Measurements from ENCODE around the gene ALG12. TPM values are rescaled to one million over a fixed set of nuclear protein-coding genes. Genes with fewer than 3 reads are reported as not detected.
"Not testable (repeated sequence)": the region's sequence is repeated elsewhere in the genome, so short reads cannot be mapped to it uniquely, and the experiment has no call there.

ALG12 gene
- total RNA-seq, 1 experiment from 2014 or later: 25.4 TPM

DNA sequence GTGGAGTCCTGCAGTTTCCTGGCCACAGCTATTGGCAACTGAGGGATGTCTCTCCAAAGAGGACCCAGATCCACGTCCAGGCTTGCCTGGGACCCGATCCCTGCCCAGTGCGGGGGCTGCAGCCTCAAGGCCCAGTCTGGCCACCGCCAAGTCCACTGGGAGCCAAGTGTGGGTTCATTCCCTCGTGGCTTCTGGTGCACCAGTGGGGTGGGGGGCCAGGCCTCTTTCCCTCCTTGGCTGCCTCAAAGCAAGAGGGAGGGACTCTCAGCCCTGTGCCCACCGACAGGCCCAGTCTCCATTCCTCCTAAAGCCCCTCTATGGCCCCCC is 29.0 kb upstream of the ALG12 start:
- DNase-seq: no peak
- H3K27me3 Mint-ChIP-seq (ENCODE audit: unreplicated experiment): no peaks in the 10 kb centered on the region
- no peak for TF ChIP-seq CTCF (IDR thresholded peaks at IDR 0.05; ENCODE audit: unreplicated experiment)
- H3K27ac Mint-ChIP-seq (ENCODE audit: unreplicated experiment): no peak overlapping the region
- no peaks in the 10 kb centered on the region for H3K9me3 Mint-ChIP-seq (ENCODE audit: low read depth, unreplicated experiment)
- H3K4me1 Mint-ChIP-seq (ENCODE audit: low read depth, unreplicated experiment): peaks cover 11% of the 10 kb centered on the region
- peaks cover 50% of the 10 kb centered on the region for H3K36me3 Mint-ChIP-seq (ENCODE audit: insufficient read depth, unreplicated experiment)
- CTCF ChIA-PET: interaction anchor here (0.6 to 1.1 kb wide), 4 partner anchors 11 to 221 kb away, joined by 3 to 11 read pairs (median 3); no protein-coding TSS in a partner anchor
- no peak overlapping the region for H3K4me3 Mint-ChIP-seq (ENCODE audit: low read depth, unreplicated experiment)
- no TSS peak for BruUV-seq (replicated peaks)
- intact Hi-C loops (cut with micrococcal nuclease; ENCODE audit: unreplicated experiment): no loop called here

GRCh38 chr22:49946612-49947295 is 28.5 kb upstream of the ALG12 start:
- CTCF ChIA-PET: interaction anchor here (0.5 to 1.1 kb wide), 5 partner anchors 11 to 220 kb away, joined by 3 to 11 read pairs (median 3); no protein-coding TSS in a partner anchor
- no peak overlapping the region for H3K4me3 Mint-ChIP-seq (ENCODE audit: low read depth, unreplicated experiment)

DNA sequence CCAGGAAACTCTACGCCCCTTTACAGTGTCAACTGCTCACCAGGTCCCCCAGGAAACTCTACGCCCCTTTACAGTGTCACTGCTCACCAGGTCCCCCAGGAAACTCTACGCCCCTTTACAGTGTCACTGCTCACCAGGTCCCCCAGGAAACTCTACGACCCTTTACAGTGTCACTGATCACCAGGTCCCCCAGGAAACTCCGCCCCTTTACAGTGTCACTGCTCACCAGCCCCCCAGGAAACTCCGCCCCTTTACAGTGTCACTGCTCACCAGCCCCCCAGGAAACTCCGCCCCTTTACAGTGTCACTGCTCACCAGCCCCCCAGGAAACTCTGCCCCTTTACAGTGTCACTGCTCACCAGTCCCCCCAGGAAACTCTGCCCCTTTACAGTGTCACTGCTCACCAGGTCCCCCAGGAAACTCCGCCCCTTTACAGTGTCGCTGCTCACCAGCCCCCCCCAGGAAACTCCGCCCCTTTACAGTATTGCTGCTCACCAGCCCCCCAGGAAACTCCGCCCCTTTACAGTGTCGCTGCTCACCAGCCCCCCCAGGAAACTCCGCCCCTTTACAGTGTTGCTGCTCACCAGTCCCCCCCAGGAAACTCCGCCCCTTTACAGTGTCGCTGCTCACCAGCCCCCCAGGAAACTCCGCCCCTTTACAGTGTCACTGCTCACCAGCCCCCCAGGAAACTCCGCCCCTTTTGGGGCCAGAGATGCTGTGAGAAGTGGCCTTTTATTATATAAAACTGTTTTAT is 27.0 kb upstream of the ALG12 start:
- BruUV-seq (replicated peaks); H3K9me3 Mint-ChIP-seq (ENCODE audit: low read depth, unreplicated experiment); CTCF ChIA-PET; H3K27me3 Mint-ChIP-seq (ENCODE audit: unreplicated experiment); DNase-seq; H3K4me1 Mint-ChIP-seq (ENCODE audit: low read depth, unreplicated experiment); H3K4me3 Mint-ChIP-seq (ENCODE audit: low read depth, unreplicated experiment); intact Hi-C loops (cut with micrococcal nuclease; ENCODE audit: unreplicated experiment): not testable (repeated sequence)
- Mint-ChIP-seq H3K36me3 (ENCODE audit: insufficient read depth, unreplicated experiment) (peaks cover 30% of the 10 kb centered on the region), H3K27ac (ENCODE audit: unreplicated experiment) (peak overlapping the region; percentile 30)

More at GRCh38 chr22:49946612-49947295, 28.5 kb upstream of the ALG12 start:
- H3K9me3 Mint-ChIP-seq (ENCODE audit: low read depth, unreplicated experiment): no peaks in the 10 kb centered on the region
- BruUV-seq (replicated peaks): no TSS peak
- no peak overlapping the region for H3K27ac Mint-ChIP-seq (ENCODE audit: unreplicated experiment)
- no peak for DNase-seq
- intact Hi-C loops (cut with micrococcal nuclease; ENCODE audit: unreplicated experiment): no loop called here
- no peak for TF ChIP-seq CTCF (IDR thresholded peaks at IDR 0.05; ENCODE audit: unreplicated experiment)
- H3K36me3 Mint-ChIP-seq (ENCODE audit: insufficient read depth, unreplicated experiment): peaks cover 45% of the 10 kb centered on the region
- peaks cover 8% of the 10 kb centered on the region for H3K4me1 Mint-ChIP-seq (ENCODE audit: low read depth, unreplicated experiment)
- no peaks in the 10 kb centered on the region for H3K27me3 Mint-ChIP-seq (ENCODE audit: unreplicated experiment)

GRCh38 chr22:49944399-49944891 is 26.2 kb upstream of the ALG12 start:
- intact Hi-C loops (cut with micrococcal nuclease; ENCODE audit: unreplicated experiment): no loop called here
- H3K4me3 Mint-ChIP-seq (ENCODE audit: low read depth, unreplicated experiment): no peak overlapping the region
- no peaks in the 10 kb centered on the region for H3K27me3 Mint-ChIP-seq (ENCODE audit: unreplicated experiment)
- CTCF ChIA-PET: no interaction called here
- no TSS peak for BruUV-seq (replicated peaks)
- TF ChIP-seq CTCF (IDR thresholded peaks at IDR 0.05; ENCODE audit: unreplicated experiment): no peak
- peaks cover 22% of the 10 kb centered on the region for H3K36me3 Mint-ChIP-seq (ENCODE audit: insufficient read depth, unreplicated experiment)
- DNase-seq: no peak
- no peak overlapping the region for H3K27ac Mint-ChIP-seq (ENCODE audit: unreplicated experiment)
- no peaks in the 10 kb centered on the region for H3K9me3 Mint-ChIP-seq (ENCODE audit: low read depth, unreplicated experiment)
- peaks cover 8% of the 10 kb centered on the region for H3K4me1 Mint-ChIP-seq (ENCODE audit: low read depth, unreplicated experiment)
